Adipose tissue (tissue), 3 donors: ENCODE data around the gene THSD4. TPM values are rescaled to one million over a fixed set of nuclear protein-coding genes. Genes with fewer than 3 reads are reported as not detected.
"Not testable (repeated sequence)": the region's sequence is repeated elsewhere in the genome, so short reads cannot be mapped to it uniquely, and the experiment has no call there.

Experiments
- H3K27ac ChIP-seq: one replicate; pipeline ENCODE4 v1.5.1; 2013; ENCODE audit warnings: low read depth, low read length
- WGBS, 3 donors: extraction: QIAGEN DNeasy Blood & Tissue Kit; methylation state at CpG; one replicate each; pipeline ENCODE4 v1.1.7; 2013; 5-methylcytosine and 5-hydroxymethylcytosine counted together
- polyA plus RNA-seq, 3 donors: library from polyadenylated mRNA; stranded (reverse); fragments of 200-250 nt; gene quantifications; one replicate each; pipeline ENCODE4 v1.2.3, GENCODE V29; 2013
- donor health status: healthy with polysubstance abuse.
- donor health status: Bipolar disorder and iron deficiency.
- donor health status: healthy.

The THSD4 gene
- polyA plus RNA-seq, 3 donors: 1.6 to 3.1 (median 2.4) TPM

- WGBS, 3 donors: 89 to 98% (median 92%) methylated on average over 3 of the region's 3 CpGs
- no peak overlapping the region for H3K27ac ChIP-seq
These were observed 82.3 kb downstream of the THSD4 start for GRCh38 chr15:71197620-71198019.

GRCh38 chr15:71198846-71199245, 83.6 kb downstream of the THSD4 start:
- WGBS, 3 donors: 76 to 79% (median 77%) methylated on average over 3 of the region's 3 CpGs
- H3K27ac ChIP-seq: no peak overlapping the region

GRCh38 chr15:71199384-71200351, 84.4 kb downstream of the THSD4 start:
- 63 to 83% (median 68%) methylated on average over 6 of the region's 6 CpGs for WGBS, 3 donors
- H3K27ac ChIP-seq: no peak overlapping the region

GRCh38 chr15:71201477-71201876, 86.2 kb downstream of the THSD4 start:
- H3K27ac ChIP-seq: no peak overlapping the region

GRCh38 chr15:71202712-71203111, 87.4 kb downstream of the THSD4 start:
- H3K27ac ChIP-seq: no peak overlapping the region
- 70 to 93% (median 91%) methylated on average over 6 of the region's 6 CpGs for WGBS, 3 donors

More at GRCh38 chr15:71201477-71201876, 86.2 kb downstream of the THSD4 start:
- WGBS, 3 donors: 63 to 70% (median 65%) methylated on average over 9 of the region's 9 CpGs

GRCh38 chr15:71203586-71204474, 88.6 kb downstream of the THSD4 start:
- whole genome bisulfite sequencing, 3 donors: 56 to 61% (median 58%) methylated on average over 13 of the region's 13 CpGs
- H3K27ac ChIP-seq: no peak overlapping the region

- H3K27ac ChIP-seq: no peak overlapping the region
- WGBS, 3 donors: 78 to 88% (median 85%) methylated on average over 4 of the region's 4 CpGs
These were observed 91.9 kb downstream of the THSD4 start for GRCh38 chr15:71207141-71207540.

GRCh38 chr15:71212146-71212545, 96.9 kb downstream of the THSD4 start:
- 73 to 77% (median 75%) methylated on average over 4 of the region's 4 CpGs for WGBS, 3 donors
- H3K27ac ChIP-seq: no peak overlapping the region

GRCh38 chr15:71213943-71214342, 98.7 kb downstream of the THSD4 start:
- H3K27ac ChIP-seq: not testable (repeated sequence)
- WGBS, 3 donors: 79 to 91% (median 90%) methylated on average over 8 of the region's 8 CpGs

GRCh38 chr15:71215126-71215894, 100.0 kb downstream of the THSD4 start:
- 34 to 59% (median 38%) methylated on average over 37 to 51 of the region's 51 CpGs for WGBS, 3 donors
- H3K27ac ChIP-seq: no peak overlapping the region

- 69 to 78% (median 77%) methylated on average over 5 of the region's 5 CpGs for WGBS, 3 donors
- no peak overlapping the region for H3K27ac ChIP-seq
These were observed 103.1 kb downstream of the THSD4 start for GRCh38 chr15:71218272-71218805.

- no peak overlapping the region for H3K27ac ChIP-seq
- WGBS, 3 donors: 68 to 82% (median 79%) methylated on average over 4 of the region's 4 CpGs
These were observed 103.8 kb downstream of the THSD4 start for GRCh38 chr15:71219101-71219500.

- H3K27ac ChIP-seq: no peak overlapping the region
- 45 to 59% (median 58%) methylated on average over 2 of the region's 2 CpGs for WGBS, 3 donors
These were observed 104.4 kb downstream of the THSD4 start for GRCh38 chr15:71219645-71220044.

GRCh38 chr15:71220828-71221227, 105.6 kb downstream of the THSD4 start:
- 83 to 90% (median 89%) methylated on average over 3 of the region's 3 CpGs for WGBS, 3 donors
- H3K27ac ChIP-seq: no peak overlapping the region

- 64 to 84% (median 84%) methylated on average over 2 of the region's 2 CpGs for WGBS, 3 donors
- H3K27ac ChIP-seq: no peak overlapping the region
These were observed 106.1 kb downstream of the THSD4 start for GRCh38 chr15:71221417-71221816.

GRCh38 chr15:71223516-71223915, 108.2 kb downstream of the THSD4 start:
- H3K27ac ChIP-seq: no peak overlapping the region
- WGBS, 3 donors: 80 to 90% (median 83%) methylated on average over 2 of the region's 2 CpGs

GRCh38 chr15:71224024-71224423, 108.8 kb downstream of the THSD4 start:
- WGBS, 3 donors: 65 to 82% (median 76%) methylated on average over 4 of the region's 4 CpGs
- no peak overlapping the region for H3K27ac ChIP-seq

GRCh38 chr15:71225851-71226250, 110.6 kb downstream of the THSD4 start:
- WGBS, 3 donors: 77 to 89% (median 80%) methylated on average over 2 of the region's 2 CpGs
- H3K27ac ChIP-seq: no peak overlapping the region
